Measurements from ENCODE around the gene MMP19.

- TF ChIP-seq CTCF (IDR thresholded peaks at IDR 0.05): no peak
- TF ChIP-seq POLR2A (IDR thresholded peaks at IDR 0.05): no peak
Measured at GRCh38 chr12:55847033-55847432, 4.3 kb upstream of the MMP19 start.
